Suppressor macrophage treated with lipopolysaccharide for 4 hours (primary cell): ENCODE data around the gene ARRDC2.

Experiments
- DNase-seq: peaks from one replicate; pipeline ENCODE4 v3.0.0-alpha.2; 2020

ARRDC2 gene

DNA sequence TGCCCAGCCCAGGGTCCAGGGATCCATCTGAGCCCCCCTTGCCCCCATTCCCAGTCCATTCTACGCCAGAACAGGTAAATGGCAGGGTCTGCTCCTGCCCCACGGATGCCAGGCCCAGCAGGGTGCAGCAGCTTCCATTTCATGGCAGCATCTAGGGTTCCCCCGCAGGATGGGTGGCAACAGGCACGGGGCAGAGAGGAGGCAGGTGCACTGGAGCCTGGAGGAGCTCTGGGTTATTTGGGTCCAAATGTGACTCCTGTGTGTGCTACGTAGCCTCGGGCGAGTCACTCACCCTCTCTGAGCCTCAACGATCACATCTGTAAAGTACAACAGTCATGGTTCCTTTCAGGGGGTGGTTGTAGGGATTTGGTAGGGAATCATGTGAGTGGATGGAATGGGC is 51.3 kb downstream of the ARRDC2 start:
- no peak for DNase-seq

DNA sequence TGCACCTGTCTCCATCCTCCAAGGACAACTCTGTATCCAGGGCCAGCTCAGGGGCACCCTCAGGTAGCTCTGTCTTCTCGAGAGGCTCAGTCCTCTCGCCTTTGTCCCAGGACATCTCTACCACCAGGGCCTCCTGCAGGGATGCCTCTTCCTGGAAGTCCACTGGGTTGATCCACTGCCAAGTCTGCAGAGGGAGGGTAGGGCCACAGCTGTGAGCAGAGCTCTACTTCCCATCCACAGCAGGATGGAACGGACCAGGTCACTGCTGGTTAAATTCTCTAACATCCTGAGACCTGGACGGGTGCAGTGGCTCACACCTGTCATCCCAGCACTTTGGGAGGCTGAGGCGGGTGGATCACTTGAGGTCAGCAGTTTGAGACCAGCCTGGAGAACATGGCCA is 51.9 kb downstream of the ARRDC2 start:
- DNase-seq: no peak

DNA sequence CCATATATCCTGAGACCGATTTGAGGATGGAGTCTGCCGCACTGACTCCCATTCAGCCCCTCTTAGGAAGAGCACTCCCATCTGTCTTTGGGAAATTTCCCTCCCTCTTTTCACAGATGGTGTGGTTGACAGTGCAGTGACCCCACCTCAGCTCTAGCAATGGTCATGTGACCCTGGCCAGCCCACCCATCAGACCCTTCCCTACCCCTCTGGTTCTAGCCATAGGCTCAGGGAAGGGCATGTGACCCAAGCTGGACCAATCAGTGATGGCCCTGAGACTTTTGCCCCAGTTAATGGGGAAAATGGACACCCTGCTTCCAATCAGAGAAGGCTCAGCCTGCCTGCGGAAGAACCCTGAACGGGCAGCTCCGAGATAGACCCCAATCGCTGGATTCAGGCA is 52.5 kb downstream of the ARRDC2 start:
- no peak for DNase-seq

DNA sequence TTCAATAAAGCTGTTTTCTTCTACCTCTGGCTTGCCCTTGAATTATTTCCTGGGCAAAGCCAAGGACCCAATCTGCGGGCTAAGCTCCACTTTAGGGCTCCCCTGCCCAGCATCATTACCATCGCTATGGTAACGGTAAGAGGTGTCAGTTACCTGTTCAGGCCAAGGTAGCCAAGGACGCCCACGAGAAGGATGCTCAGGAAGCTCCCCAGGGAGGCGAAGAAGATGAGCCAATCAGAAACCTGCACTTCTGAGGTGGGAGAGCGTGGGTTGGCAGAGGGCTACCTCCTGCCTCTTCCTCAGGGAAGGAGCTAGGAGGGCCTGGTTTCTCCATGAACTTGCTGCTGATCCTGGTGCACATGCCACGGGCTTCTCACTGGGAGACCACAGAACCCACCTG is 54.1 kb downstream of the ARRDC2 start:
- DNase-seq: no peak

DNA sequence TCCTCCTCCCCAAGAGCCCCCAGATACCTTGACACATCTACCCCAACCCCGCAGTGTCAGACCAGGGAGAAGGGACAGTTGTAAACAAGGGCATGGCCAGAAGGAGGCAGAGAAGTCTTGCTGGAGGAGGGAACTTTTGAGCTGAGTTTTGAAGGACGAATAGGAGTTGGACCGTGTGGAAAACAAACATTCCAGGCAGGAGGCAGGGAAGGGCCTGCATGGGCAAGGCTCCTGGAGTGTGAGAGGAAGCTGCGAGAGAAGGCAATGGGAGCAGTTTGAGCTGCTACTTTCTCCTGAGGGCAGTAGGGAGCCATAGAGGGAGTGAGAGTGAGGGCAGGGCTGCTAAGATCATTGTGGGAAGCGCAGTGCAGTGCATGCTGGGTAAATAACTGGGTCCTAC is 55.5 kb downstream of the ARRDC2 start:
- DNase-seq: no peak
